Amniotic epithelial cell (primary cell): ENCODE measurements around the gene PIGM.

Source experiments
- DNase-seq: peaks from one replicate; pipeline ENCODE4 v3.0.0-alpha.2; 2010; ENCODE audit warnings: low read depth

The PIGM gene

DNA sequence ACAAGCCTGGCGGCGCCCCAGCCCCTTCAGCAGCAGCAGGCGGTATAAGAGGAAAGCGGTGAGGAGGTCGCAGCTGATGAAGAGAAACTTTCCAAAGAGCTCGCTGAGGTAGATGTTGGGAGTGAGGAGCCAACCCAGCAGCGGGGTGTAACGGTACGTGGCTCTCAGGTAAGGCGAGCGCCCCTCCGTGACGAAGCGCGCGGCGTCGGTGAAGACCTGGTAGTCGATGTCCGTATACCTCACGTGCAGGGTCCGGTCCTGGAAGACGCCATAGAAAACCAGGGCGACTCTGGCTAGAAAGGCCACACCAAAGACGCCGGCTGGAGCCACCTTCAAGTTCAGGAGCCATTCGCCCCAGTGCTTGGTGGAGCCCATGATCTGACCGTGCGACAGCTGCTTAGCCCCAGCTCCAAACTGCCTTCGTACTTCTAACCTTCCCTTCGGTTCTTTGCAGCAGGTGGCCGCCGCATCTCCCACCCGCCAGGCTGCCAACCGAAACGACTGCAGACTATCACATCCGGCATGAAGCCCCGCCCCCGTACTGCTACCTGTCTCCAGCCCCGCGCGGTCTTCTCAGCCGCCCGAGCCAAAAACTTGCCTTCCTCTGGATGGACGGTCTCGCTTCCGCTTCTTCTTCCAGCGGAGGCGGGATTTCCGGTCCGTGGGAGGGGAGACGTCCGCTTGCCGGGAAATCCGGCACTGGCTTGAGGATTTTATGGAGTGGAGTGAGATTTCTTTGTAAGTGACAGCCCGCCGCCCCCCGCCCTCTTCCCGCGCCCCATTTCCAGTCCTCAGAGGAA, at the start of gene PIGM:
Gene PIGM (minus strand): TSS at position 626 of the 800 bp plus-strand sequence. CDS start 251 bp downstream, at position 375.
- peak; percentile 86 for DNase-seq

DNA sequence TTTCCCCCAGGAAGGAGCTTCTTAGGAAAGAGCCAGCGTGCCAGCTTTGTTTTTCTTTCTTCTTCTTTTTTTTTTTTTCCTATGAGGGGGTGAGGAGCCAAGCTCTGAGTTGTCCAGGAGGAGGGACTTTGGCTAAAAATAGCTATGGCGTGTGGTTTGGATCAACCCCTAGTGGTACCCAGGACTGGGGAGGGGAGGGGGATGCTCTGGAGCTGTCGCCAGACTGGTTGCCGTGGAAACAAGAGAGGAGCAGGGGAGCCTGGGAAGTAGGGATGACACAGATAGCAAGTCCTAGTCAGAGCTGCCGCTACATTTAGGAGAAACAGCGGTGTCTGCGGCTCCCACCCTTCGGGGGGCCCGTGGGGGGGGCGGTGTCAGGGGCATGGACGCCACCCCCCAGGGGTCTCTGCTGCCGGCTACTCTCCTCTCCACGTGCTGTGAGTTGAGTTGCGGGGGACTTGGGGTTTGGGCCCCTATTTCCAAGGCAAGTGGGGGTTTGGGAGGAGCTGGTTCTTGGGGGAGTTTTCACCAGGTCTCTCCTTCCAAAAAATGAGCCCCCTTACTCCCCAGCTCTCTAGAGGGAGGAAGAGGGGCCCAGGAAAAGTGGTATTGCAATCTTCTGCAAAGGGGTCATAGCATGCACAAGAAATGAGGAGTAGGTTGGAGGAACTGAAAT, 49.6 kb upstream of the PIGM start, which contains the start of gene KCNJ9:
Gene KCNJ9 (plus strand): TSS at position 278 of the 676 bp plus-strand sequence. CDS start 2,493 bp downstream, outside the sequence.
- no peak for DNase-seq

DNA sequence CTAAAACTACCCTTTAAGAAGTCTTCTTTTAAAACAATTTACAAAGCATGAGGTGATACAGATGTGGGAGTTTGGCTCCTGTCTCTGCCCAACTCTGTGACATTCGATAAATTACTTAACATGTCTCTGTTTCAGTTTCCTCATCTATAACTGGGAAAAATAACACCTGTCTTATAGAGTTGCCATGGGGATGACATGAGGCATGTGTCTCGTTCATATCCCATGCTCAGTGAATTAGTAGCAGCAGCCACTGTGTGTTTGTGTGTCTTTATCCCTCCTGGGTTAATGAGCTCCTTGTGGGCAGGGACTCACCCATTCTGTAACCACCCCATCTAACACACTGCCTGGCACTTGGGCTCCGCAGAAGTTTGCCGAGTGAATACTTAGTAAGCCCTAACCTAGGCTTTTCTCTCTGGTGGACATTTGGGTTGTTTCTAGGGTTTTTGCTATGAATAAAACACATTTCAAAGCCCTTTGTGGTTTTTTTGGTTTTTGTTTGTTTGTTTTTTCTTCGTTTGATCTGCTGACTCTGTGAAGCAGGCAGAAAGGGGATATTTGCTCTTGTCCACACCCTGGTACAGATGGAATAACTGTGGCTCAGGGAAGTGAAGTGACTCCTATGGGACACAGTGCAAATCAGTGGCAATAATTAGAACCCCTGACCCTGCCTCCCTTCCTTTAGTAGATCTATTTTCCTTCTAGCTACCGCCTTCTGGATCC, 48.8 kb upstream of the PIGM start:
- no peak for DNase-seq

DNA sequence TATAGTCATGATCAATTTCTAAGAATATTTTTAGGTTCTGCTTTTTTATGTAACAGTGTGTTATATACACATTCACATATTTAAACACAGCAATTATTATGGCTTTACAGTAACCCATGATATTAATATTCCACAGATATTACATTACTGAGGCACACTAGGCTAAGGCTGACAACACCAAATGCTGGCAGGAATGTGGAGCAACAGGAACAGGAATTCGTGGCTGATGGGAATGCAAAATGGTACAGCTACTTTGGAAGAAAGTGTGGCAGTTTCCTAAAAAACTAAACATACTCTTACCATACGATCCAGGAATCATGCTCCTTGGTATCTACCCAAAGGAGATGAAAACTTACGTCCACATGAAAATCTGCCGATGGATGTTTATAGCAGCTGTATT, 47.7 kb upstream of the PIGM start:
- no peak for DNase-seq

DNA sequence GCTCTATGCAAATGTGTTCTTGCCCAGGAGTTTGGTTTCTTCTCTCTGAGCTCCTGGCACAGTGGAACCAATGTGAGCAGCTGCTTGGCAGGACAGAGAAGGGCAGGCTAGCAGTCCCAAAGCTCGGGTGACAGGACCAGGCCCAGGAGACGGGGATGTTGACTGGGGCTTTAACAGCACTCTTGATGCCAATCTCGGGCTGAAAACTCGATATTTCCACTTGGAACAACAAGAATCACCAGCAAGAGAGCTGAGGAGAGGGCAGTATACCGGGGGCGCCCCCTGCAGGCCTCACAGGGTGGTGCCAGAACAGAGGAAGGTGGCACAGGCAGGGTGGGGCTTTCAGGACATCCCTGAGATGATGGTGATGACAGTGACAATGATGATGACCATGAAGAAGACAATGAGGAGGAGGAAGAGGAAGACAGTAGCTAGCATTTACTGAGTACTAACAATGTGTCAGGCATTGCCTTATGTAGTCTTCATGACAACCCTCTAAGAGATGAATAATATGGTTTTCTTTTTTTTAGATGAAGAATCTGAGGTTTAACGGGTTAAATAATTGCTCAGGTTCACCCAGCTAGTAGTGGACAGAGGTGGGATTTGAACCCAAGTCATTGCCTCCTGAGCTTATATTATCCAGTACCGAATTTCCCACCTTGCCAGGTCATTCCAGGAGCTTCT, 46.9 kb upstream of the PIGM start:
- DNase-seq, result no peak

DNA sequence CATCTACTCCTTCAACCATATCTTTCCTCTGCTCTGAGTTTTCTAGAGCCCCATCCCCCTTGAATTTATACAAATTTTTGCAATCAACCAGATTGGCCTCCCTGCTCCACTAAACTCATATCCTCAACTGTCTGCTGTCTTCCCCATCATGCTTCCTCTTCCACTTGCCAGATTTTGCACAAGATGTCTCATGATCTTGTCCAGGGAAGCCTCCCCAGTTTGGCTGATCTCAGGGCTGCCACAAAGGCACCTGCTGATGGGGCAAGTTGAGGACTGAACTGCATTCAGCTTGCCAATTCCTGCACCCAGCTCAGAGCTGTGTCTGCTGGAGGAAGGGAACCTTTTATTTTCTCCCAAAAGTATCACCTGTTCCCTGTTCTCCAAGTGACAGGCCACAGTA, 45.7 kb upstream of the PIGM start:
- no peak for DNase-seq

DNA sequence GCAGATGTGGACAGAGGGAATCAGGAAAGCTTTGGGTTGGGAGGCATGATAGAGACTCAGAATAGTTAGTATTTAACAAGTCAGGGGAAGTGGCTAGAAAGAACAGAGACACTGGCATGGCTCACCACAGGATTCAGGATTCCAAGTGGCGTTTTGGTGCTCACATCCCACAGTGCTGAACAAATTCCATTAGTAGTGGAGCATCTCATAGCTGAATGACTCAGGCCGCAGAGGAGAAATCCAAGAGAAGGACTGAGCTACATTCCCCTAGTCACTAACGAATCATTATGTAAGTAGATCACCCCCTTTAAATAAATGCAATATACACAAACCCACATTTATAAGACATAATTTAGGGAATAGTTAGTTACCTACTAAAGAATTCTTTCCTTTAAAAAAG, 44.5 kb upstream of the PIGM start:
- no peak for DNase-seq

DNA sequence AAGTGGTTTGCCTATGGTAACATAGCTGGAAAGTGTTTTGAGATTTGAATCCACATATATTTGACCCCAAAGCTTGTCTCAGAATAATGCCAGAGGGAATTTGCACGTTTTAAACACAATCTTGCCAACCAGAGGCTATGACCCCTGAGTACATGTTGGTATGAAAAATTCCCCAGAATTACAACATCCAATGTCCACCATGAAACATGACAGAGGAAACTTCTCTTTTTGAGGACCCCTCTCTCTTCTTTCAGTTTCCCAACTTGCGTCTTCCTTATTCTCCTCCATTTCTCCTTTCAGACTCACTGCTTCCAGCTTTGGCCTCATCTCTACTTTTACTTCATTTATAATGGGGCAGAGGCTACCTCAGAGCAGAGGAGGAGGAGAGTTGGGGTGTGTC, 44.0 kb upstream of the PIGM start:
- no peak for DNase-seq

DNA sequence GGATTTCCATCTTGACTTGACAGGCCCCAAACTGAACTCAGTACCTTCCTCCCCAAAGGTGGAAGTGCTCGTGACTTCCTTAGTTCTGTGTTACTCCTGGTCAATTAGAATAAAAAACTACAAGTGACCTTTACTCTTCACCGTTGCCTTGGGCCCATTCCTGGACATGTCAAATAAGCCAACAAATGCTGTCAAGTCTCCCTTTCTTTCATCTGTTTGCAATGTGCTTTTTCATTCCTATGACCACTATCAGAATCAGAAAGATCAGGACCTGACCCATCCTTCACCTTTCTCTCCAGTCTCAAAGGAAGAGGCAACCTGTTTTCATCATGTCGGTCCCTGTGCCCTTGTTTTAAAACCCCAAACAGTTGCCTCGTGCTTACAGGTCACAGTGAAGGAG, 43.1 kb upstream of the PIGM start:
- DNase-seq, result no peak

DNA sequence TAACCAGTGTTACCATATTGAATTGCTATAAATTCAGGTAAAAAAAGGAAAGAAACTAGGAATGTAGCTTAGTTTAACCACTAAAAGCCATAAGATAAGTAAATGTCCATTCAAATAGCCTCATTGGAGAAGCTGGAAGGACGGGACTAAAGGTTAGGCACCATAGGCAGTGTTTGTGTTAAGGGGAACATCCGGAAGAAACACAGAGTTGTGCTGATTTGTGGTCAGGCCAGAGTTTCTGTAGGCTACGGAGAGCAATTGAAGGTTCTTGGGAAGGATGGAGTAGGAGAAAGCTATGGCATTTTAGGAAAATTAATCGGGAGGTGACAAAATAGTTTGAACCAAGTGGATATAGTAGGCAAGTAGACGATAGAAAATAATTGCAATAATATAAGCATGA, 39.5 kb upstream of the PIGM start:
- no peak for DNase-seq

DNA sequence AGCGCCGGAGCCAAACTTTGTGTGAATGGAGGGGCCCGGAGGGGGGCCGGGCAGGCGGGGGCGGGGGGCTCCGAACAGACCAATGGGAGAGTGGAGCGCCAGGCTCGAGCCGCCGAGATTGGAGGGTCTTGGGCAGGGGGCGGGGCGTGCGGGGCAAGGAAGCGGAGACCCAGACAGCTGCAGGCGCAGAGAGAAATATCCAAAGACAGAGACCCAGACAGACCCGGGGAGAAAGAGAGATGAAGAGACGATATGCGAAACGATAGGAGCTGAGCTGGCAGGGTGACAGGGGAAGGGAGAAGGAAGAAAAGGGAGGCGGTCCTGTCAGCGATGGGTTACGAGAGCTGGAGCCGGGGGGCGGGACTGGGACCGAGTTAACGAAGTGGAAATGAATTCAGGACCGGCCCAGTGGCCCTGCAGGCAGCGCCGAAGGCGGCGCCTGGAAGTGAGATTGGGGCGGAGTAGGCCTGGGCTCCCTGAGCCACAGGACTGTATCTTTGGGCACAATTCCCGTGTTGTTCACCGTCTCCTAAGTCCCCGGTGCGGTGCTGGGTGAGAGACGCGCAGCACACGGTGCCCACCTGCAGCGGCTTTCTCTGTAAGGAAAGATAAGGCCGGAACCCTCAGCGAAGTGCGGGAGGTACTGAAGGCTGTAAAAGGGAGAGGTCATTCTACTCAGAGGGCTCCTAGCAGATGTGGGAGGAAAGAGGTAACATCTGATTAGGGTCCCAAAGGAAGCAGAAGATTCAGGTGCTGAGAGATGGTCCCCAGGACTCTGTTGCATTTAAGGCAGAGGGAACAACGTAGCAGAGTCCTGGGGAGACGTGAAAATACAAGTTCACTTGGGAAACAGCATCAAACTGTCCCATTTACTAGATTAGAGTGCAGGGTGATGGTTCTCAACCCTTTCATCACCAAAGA, 38.7 kb upstream of the PIGM start:
- peak; percentile 27 for DNase-seq

DNA sequence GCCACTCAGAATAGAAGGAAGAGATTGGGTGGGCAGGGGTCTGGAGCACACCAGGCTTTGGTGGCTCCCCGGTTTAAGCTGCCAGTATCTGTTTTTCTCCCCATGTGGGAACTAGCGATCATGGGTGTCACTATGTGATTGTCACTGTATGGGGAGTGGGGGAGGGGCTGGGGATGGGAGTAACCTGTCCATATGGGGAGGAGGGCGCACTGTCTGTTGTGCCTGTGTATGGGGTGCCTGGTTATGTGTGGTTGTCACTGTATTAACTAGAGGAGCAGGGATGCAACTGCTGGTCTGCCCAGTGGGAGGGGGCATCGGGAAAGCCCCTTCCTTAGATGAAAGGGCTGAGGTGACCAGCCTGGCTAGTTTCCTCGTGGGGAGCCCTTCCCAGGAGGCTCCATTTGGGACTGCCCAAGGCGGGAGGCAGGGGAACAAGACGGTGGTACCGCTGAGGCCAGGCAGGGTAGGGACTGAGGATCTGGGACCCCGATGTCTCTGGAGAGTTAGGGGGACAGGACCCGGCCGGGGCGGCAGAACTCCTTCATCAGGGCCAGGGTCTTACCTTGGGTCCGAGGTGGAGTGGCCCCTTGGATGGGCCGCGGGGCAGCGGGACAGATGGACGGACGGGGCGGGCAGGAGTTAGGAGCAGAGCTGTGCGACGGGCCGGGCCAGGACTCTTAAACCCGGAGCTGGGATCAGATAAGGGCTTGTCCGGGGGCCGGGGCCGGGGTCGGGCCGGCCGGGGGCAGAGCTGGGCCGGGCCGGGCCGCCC, 37.9 kb upstream of the PIGM start, which contains the start of gene KCNJ10:
Gene KCNJ10 (minus strand): TSS at position 701 of the 772 bp plus-strand sequence. CDS start 27,628 bp downstream, outside the sequence.
- DNase-seq, result no peak

DNA sequence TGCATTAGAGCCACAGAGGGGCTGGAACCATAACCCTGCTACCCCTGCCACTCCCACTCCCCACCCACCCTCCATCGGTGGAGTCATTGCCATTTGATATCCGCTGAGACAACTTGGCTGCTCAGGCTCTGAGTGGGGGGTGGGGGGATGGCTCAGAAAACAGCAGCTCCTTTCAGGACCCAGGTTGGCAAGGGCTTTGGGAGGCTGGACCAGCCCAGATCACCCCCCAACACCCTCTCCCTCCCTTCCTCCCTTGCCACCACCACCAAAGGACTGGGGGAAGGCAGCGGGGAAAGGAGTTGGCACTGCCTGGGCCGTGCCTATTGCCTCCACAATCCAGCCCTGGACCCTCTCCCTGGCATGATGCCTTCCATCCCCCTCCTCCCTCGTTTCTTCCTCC, 36.4 kb upstream of the PIGM start:
- no peak for DNase-seq

DNA sequence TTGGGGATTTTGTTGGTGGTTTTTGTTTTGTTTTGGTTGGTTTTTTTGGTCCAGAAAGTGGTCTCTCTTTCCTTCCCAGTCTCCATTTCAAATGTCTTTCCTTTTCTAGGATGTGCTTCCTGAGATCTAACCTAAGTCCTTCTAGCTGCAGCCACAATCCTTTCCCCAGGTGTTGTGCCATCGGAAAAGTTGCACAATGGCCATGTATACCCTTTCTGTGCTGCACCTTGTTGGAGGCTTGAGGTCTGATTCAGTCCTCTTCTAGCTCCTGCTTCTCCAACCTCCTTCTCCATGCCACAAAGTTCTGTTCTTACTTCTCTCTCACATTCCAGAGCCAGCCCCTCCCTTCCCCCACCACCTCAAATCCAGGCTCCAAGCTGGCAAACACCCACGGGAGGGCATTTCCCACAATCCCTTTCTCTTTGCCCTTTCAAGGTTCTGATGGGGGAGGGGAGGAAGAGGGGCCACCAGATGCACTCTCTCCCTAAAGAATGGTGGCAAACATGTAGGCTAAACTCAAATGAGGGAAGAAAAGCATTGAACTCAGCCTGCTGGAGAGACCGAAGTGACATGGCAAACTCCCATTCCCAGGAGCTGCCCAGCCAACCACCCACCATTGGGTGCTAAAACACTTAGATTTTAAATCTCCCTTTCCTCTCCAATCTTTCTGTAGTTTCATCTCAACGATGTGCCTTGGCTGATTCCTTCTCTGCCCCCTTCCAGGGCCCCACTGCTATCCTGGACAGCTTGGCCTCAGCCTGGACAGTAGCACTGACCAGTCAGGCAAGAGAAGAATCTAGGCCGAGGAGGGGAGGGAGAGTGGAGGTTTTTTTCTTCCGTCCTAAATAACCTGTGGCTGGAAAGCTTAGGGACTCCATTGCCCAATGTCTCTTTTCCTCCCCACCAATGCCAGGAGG, 35.3 kb upstream of the PIGM start:
- peak; percentile 37 for DNase-seq

DNA sequence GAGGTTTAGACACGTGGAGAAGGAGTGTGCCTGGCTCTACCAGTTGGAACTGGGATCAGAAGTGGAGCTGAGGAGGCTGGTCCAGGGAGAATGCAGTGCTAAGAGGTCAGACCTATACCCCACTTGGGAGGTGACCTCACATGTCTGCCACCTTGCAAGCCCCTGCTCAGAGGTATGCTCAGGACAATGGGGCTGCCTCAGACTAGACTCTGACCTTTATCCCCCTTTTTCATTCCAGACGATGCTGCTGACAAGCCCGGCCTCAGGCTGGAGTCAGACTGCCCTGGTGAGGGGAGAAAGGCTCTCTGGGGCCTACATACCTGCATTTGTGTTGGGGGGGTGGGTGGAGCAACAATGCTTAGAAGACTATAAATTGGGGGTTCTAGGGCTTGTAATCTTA, 33.0 kb upstream of the PIGM start:
- no peak for DNase-seq

DNA sequence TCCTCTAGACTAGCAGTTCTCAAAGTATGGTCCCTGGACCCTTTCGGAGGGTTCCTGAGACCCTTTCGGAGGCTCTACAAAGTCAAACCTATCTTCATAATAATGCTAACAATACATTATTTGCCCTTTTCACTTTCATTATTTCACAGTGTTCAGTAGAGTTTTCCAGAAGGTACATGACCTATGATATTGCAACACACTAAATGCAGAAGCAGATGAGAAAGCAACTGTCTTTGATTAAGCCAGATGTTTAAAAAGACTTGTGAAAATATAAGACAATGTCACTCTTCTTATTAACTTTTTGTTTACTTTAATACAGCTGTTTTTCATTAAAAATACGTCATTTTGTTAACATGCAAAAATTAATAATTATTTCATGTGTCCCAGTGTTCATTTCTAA, 32.4 kb upstream of the PIGM start:
- no peak for DNase-seq

DNA sequence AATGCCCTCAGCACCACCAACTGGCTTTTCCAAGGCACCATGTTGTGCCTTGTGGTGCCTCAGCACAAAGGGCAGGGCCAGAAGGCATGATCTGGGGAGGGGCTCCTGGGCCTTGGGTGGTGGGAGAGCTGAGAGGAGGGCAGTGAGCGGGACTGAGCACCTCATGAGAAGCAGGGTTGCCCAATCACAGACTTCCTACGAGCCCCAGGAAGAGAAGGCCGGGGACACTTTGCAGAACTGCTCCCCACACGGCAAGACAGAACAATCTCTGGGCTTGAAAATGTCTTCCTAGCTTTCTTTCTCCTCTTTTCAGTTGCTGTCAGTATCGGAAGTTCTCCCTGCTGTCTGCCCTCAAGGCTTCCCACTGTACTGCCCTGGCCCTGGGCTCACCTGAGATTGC, 31.4 kb upstream of the PIGM start:
- no peak for DNase-seq

DNA sequence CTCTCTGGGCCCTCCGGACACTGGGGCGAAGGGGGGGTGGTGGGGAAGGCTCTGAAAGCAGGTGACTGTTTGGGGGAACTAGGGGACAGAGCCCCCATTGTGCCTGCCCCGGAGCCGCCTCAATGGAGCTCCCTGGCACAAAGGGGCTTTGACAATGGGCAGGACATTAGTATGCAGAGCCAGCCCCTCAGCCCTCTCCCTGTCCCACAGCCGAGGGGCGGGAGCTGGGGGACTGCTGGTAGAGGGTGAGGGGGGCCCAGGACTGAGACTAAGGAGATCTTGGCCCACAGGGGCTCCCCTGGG, 30.4 kb upstream of the PIGM start:
- no peak for DNase-seq
